ENCODE results near the gene PLD2.

The PLD2 gene

GRCh38 chr17:4833178-4833940, 26.4 kb downstream of the PLD2 start, which contains the start of gene MINK1:
TSS of gene MINK1 (plus strand) at chr17:4833340. CDS start at chr17:4833584, 244 bp downstream.
- DNase-seq (ENCODE audit: low read depth in 1 of 2, low spot score in 1 of 2), result peak; percentile 84 to 94
- in situ Hi-C loops (cut with HindIII; ENCODE audit: low pct_unique_long_range_greater_than_20kb, low sequenced_read_pairs), result no loop called here
- TF ChIP-seq JUND (IDR thresholded peaks at IDR 0.05; ENCODE audit: low read depth), result no peak

- no peak for DNase-seq (ENCODE audit: low read depth in 1 of 2, low spot score in 1 of 2)
- in situ Hi-C loops (cut with HindIII; ENCODE audit: low pct_unique_long_range_greater_than_20kb, low sequenced_read_pairs), result no loop called here
- TF ChIP-seq JUND (IDR thresholded peaks at IDR 0.05; ENCODE audit: low read depth), result no peak
Observed at GRCh38 chr17:4833941-4834680, 27.2 kb downstream of the PLD2 start.

GRCh38 chr17:4834681-4835020, 27.7 kb downstream of the PLD2 start:
- no peak for DNase-seq (ENCODE audit: low read depth in 1 of 2, low spot score in 1 of 2)
- no peak for TF ChIP-seq JUND (IDR thresholded peaks at IDR 0.05; ENCODE audit: low read depth)

GRCh38 chr17:4836221-4836620, 29.3 kb downstream of the PLD2 start:
- TF ChIP-seq JUND (IDR thresholded peaks at IDR 0.05; ENCODE audit: low read depth), result no peak
- no peak for DNase-seq (ENCODE audit: low read depth in 1 of 2, low spot score in 1 of 2)
- in situ Hi-C loops (cut with HindIII; ENCODE audit: low pct_unique_long_range_greater_than_20kb, low sequenced_read_pairs), result no loop called here

More at GRCh38 chr17:4834681-4835020, 27.7 kb downstream of the PLD2 start:
- in situ Hi-C loops (cut with HindIII; ENCODE audit: low pct_unique_long_range_greater_than_20kb, low sequenced_read_pairs), result no loop called here

GRCh38 chr17:4837471-4838308, 30.7 kb downstream of the PLD2 start:
- no peak for TF ChIP-seq JUND (IDR thresholded peaks at IDR 0.05; ENCODE audit: low read depth)
- no peak for DNase-seq (ENCODE audit: low read depth in 1 of 2, low spot score in 1 of 2)
- in situ Hi-C loops (cut with HindIII; ENCODE audit: low pct_unique_long_range_greater_than_20kb, low sequenced_read_pairs), result no loop called here

GRCh38 chr17:4838309-4838785, 31.4 kb downstream of the PLD2 start:
- in situ Hi-C loops (cut with HindIII; ENCODE audit: low pct_unique_long_range_greater_than_20kb, low sequenced_read_pairs), result no loop called here
- TF ChIP-seq JUND (IDR thresholded peaks at IDR 0.05; ENCODE audit: low read depth), result no peak
- no peak for DNase-seq (ENCODE audit: low read depth in 1 of 2, low spot score in 1 of 2)

GRCh38 chr17:4839221-4839620, 32.3 kb downstream of the PLD2 start:
- no peak for DNase-seq (ENCODE audit: low read depth in 1 of 2, low spot score in 1 of 2)
- no peak for TF ChIP-seq JUND (IDR thresholded peaks at IDR 0.05; ENCODE audit: low read depth)
- in situ Hi-C loops (cut with HindIII; ENCODE audit: low pct_unique_long_range_greater_than_20kb, low sequenced_read_pairs), result no loop called here

- DNase-seq (ENCODE audit: low read depth in 1 of 2, low spot score in 1 of 2), result no peak
- in situ Hi-C loops (cut with HindIII; ENCODE audit: low pct_unique_long_range_greater_than_20kb, low sequenced_read_pairs), result no loop called here
- TF ChIP-seq JUND (IDR thresholded peaks at IDR 0.05; ENCODE audit: low read depth), result no peak
Observed at GRCh38 chr17:4839965-4840892, 33.3 kb downstream of the PLD2 start.

GRCh38 chr17:4840893-4841242, 33.9 kb downstream of the PLD2 start:
- in situ Hi-C loops (cut with HindIII; ENCODE audit: low pct_unique_long_range_greater_than_20kb, low sequenced_read_pairs), result no loop called here
- TF ChIP-seq JUND (IDR thresholded peaks at IDR 0.05; ENCODE audit: low read depth), result no peak
- no peak for DNase-seq (ENCODE audit: low read depth in 1 of 2, low spot score in 1 of 2)

GRCh38 chr17:4842376-4842775, 35.4 kb downstream of the PLD2 start:
- TF ChIP-seq JUND (IDR thresholded peaks at IDR 0.05; ENCODE audit: low read depth), result no peak
- in situ Hi-C loops (cut with HindIII; ENCODE audit: low pct_unique_long_range_greater_than_20kb, low sequenced_read_pairs), result no loop called here
- DNase-seq (ENCODE audit: low read depth in 1 of 2, low spot score in 1 of 2), result no peak

GRCh38 chr17:4843321-4844000, 36.5 kb downstream of the PLD2 start:
- DNase-seq (ENCODE audit: low read depth in 1 of 2, low spot score in 1 of 2), result no peak
- in situ Hi-C loops (cut with HindIII; ENCODE audit: low pct_unique_long_range_greater_than_20kb, low sequenced_read_pairs), result no loop called here
- no peak for TF ChIP-seq JUND (IDR thresholded peaks at IDR 0.05; ENCODE audit: low read depth)

Data from T47D (cell line).